ENCODE measurements around the gene DNA2. TPM values are rescaled to one million over a fixed set of nuclear protein-coding genes. Genes with fewer than 3 reads are reported as not detected.

The DNA2 gene
- total RNA-seq, 1 donor from 2014 or later = 5.8 TPM

DNA sequence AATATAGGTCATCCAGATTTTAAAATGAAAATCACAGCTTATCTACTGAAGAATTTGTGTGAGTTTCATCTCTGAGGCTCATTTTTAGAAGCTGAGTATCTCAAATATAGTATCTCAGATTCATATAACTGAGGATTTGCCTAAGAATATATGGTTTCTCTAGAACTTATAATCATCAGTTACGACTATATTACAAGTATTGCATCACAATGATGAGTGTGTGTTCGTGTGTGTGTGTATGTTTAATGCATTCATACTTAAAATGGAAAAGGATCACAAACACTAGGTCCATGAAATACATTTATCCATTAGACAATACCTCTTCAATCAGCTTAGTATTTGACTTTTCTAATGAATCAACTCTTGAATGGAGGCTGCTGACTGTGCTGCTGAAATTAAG is 86.0 kb downstream of the DNA2 start:
- no peaks in the 10 kb centered on the region for H3K9me3 ChIP-seq (ENCODE audit: insufficient read depth, low read depth, low read length)
- TF ChIP-seq, protein P1, sequence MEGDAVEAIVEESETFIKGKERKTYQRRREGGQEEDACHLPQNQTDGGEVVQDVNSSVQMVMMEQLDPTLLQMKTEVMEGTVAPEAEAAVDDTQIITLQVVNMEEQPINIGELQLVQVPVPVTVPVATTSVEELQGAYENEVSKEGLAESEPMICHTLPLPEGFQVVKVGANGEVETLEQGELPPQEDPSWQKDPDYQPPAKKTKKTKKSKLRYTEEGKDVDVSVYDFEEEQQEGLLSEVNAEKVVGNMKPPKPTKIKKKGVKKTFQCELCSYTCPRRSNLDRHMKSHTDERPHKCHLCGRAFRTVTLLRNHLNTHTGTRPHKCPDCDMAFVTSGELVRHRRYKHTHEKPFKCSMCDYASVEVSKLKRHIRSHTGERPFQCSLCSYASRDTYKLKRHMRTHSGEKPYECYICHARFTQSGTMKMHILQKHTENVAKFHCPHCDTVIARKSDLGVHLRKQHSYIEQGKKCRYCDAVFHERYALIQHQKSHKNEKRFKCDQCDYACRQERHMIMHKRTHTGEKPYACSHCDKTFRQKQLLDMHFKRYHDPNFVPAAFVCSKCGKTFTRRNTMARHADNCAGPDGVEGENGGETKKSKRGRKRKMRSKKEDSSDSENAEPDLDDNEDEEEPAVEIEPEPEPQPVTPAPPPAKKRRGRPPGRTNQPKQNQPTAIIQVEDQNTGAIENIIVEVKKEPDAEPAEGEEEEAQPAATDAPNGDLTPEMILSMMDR (IDR thresholded peaks at IDR 0.05; ENCODE audit: insufficient read depth, low read depth, low read length) = no peak
- TF ChIP-seq EZH2 (IDR thresholded peaks at IDR 0.05; ENCODE audit: insufficient read depth, low read length) = no peak
- DNase-seq (ENCODE audit: low read depth) = no peak
- no peak overlapping the region for H3K27ac ChIP-seq (ENCODE audit: low read depth, low read length)
- H3K4me1 ChIP-seq (ENCODE audit: insufficient read depth, low read length) = no peaks in the 10 kb centered on the region
- Mint-ChIP-seq H3K9me3 (ENCODE audit: unreplicated experiment) (no peaks in the 10 kb centered on the region), H3K4me3 (ENCODE audit: unreplicated experiment) (no peak overlapping the region), H3K4me1 (ENCODE audit: low read depth, unreplicated experiment) (no peaks in the 10 kb centered on the region), H3K27ac (ENCODE audit: unreplicated experiment) (no peak overlapping the region), H3K27me3 (ENCODE audit: low read depth, unreplicated experiment) (no peaks in the 10 kb centered on the region), H3K36me3 (ENCODE audit: low read depth, unreplicated experiment) (peaks cover 10% of the 10 kb centered on the region)
- no peaks in the 10 kb centered on the region for H4K20me1 ChIP-seq (ENCODE audit: insufficient read depth, low read length)
- H2AFZ ChIP-seq (ENCODE audit: low read depth, low read length) = no peak overlapping the region
- no peaks in the 10 kb centered on the region for H3K27me3 ChIP-seq (ENCODE audit: insufficient read depth, low read length)
- H3K4me3 ChIP-seq (ENCODE audit: insufficient read depth, low read depth, low read length) = no peak overlapping the region
- peaks cover 25% of the 10 kb centered on the region for H3K36me3 ChIP-seq (ENCODE audit: insufficient read depth, low read length)
- no peak overlapping the region for H3K4me2 ChIP-seq (ENCODE audit: low read length)
- no peak overlapping the region for H3K9ac ChIP-seq (ENCODE audit: low read length)
- FAIRE-seq = peak; percentile 13
- no peaks in the 10 kb centered on the region for H3K79me2 ChIP-seq (ENCODE audit: insufficient read depth, low read length)

DNA sequence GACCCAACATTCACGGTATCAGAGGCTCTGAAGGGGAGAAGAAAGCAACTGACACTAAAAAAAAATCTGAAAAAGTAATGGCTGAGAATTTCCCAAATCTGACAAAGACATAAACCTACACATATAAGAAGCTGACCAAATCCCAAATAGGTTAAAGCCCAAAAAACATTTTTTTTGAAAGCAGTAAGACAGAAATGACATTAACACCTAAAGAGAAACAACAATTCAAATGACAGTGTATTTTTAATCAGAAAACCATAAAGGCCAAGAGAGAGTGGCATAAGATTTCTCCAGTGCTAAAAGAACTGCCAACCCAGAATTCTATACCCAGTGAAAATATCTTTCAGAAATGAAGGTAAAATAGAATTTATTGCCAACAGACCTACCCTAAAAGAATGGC is 100.2 kb downstream of the DNA2 start:
- H3K4me1 ChIP-seq (ENCODE audit: insufficient read depth, low read length) = no peaks in the 10 kb centered on the region
- peaks cover 3% of the 10 kb centered on the region for H3K9me3 Mint-ChIP-seq (ENCODE audit: unreplicated experiment)
- no peak overlapping the region for H3K4me3 Mint-ChIP-seq (ENCODE audit: unreplicated experiment)
- no peak overlapping the region for H3K27ac ChIP-seq (ENCODE audit: low read depth, low read length)
- no peak overlapping the region for H3K4me2 ChIP-seq (ENCODE audit: low read length)
- no peaks in the 10 kb centered on the region for H3K27me3 ChIP-seq (ENCODE audit: insufficient read depth, low read length)
- no peak overlapping the region for H3K4me3 ChIP-seq (ENCODE audit: insufficient read depth, low read depth, low read length)
- DNase-seq (ENCODE audit: low read depth) = no peak
- no peak overlapping the region for H3K27ac Mint-ChIP-seq (ENCODE audit: unreplicated experiment)
- no peaks in the 10 kb centered on the region for H3K4me1 Mint-ChIP-seq (ENCODE audit: low read depth, unreplicated experiment)
- no peaks in the 10 kb centered on the region for H3K27me3 Mint-ChIP-seq (ENCODE audit: low read depth, unreplicated experiment)
- H3K36me3 Mint-ChIP-seq (ENCODE audit: low read depth, unreplicated experiment) = peaks cover 24% of the 10 kb centered on the region
- no peaks in the 10 kb centered on the region for H3K9me3 ChIP-seq (ENCODE audit: insufficient read depth, low read depth, low read length)
- H3K79me2 ChIP-seq (ENCODE audit: insufficient read depth, low read length) = no peaks in the 10 kb centered on the region
- no peak overlapping the region for H2AFZ ChIP-seq (ENCODE audit: low read depth, low read length)
- TF ChIP-seq EZH2 (IDR thresholded peaks at IDR 0.05; ENCODE audit: insufficient read depth, low read length) = no peak
- TF ChIP-seq, protein P1 (IDR thresholded peaks at IDR 0.05; ENCODE audit: insufficient read depth, low read depth, low read length) = no peak
- no peaks in the 10 kb centered on the region for H4K20me1 ChIP-seq (ENCODE audit: insufficient read depth, low read length)
- no peak overlapping the region for H3K9ac ChIP-seq (ENCODE audit: low read length)
- FAIRE-seq = no peak
- peaks cover 29% of the 10 kb centered on the region for H3K36me3 ChIP-seq (ENCODE audit: insufficient read depth, low read length)

- Mint-ChIP-seq H3K4me1 (ENCODE audit: low read depth, unreplicated experiment) (no peaks in the 10 kb centered on the region), H3K27me3 (ENCODE audit: low read depth, unreplicated experiment) (no peaks in the 10 kb centered on the region), H3K4me3 (ENCODE audit: unreplicated experiment) (no peak overlapping the region), H3K9me3 (ENCODE audit: unreplicated experiment) (peaks cover 2% of the 10 kb centered on the region), H3K27ac (ENCODE audit: unreplicated experiment) (no peak overlapping the region), H3K36me3 (ENCODE audit: low read depth, unreplicated experiment) (peaks cover 12% of the 10 kb centered on the region)
- Histone ChIP-seq H3K27me3 (ENCODE audit: insufficient read depth, low read length) (no peaks in the 10 kb centered on the region), H3K79me2 (ENCODE audit: insufficient read depth, low read length) (no peaks in the 10 kb centered on the region), H3K4me1 (ENCODE audit: insufficient read depth, low read length) (no peaks in the 10 kb centered on the region), H3K27ac (ENCODE audit: low read depth, low read length) (no peak overlapping the region), H2AFZ (ENCODE audit: low read depth, low read length) (no peak overlapping the region), H3K9me3 (ENCODE audit: insufficient read depth, low read depth, low read length) (no peaks in the 10 kb centered on the region), H3K36me3 (ENCODE audit: insufficient read depth, low read length) (peaks cover 26% of the 10 kb centered on the region), H3K9ac (ENCODE audit: low read length) (no peak overlapping the region), H4K20me1 (ENCODE audit: insufficient read depth, low read length) (no peaks in the 10 kb centered on the region), H3K4me3 (ENCODE audit: insufficient read depth, low read depth, low read length) (no peak overlapping the region), H3K4me2 (ENCODE audit: low read length) (no peak overlapping the region)
- no peak for DNase-seq (ENCODE audit: low read depth)
- TF ChIP-seq, protein P1 (IDR thresholded peaks at IDR 0.05; ENCODE audit: insufficient read depth, low read depth, low read length) = no peak
- TF ChIP-seq EZH2 (IDR thresholded peaks at IDR 0.05; ENCODE audit: insufficient read depth, low read length) = no peak
- no peak for FAIRE-seq
These were observed 104.7 kb downstream of the DNA2 start for GRCh38 chr10:68367121-68367520.
